Measurements from ENCODE around the gene FRAS1. TPM values are rescaled to one million over a fixed set of nuclear protein-coding genes. Genes with fewer than 3 reads are reported as not detected.

FRAS1 gene
- total RNA-seq, 2 donors from 2014 or later = 6.4 to 11.0 TPM

DNA sequence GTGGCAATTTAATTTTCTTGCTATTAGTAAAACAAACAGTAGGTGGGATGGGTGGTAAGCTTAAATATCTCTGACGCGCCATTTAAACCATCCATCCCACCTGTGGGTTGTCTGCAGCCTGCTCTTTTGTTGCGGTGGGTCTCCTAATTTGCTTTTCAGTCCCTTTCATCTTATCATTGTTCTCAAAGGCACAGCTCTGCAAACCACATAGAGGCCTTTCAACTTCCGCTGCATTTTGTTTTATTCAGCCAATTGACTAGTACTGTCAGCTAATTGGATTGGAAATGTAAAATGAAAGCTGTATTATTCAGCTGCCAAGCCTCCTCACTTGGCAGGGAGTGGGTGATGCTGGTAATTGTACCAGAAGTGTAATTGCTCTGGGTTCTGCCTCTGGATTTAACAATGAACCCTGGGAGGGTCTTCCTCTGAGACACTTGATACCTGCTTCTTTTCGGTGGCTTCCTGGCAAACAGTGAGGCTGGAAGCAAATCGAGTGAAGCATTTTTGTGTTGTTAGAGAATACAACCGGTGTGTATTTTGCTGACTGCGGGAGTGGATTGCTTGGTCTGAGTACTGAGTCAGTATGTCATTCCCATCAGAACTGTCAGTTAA is 165.6 kb downstream of the FRAS1 start:
- no peak overlapping the region for H3K4me3 ChIP-seq
- DNase-seq (ENCODE audit: low spot score) = no peak
- H3K36me3 ChIP-seq = no peaks in the 10 kb centered on the region
- TF ChIP-seq POLR2AphosphoS5 (IDR thresholded peaks at IDR 0.05) (no peak), POLR2A (IDR thresholded peaks at IDR 0.05) (no peak)
- TF ChIP-seq, protein P1, sequence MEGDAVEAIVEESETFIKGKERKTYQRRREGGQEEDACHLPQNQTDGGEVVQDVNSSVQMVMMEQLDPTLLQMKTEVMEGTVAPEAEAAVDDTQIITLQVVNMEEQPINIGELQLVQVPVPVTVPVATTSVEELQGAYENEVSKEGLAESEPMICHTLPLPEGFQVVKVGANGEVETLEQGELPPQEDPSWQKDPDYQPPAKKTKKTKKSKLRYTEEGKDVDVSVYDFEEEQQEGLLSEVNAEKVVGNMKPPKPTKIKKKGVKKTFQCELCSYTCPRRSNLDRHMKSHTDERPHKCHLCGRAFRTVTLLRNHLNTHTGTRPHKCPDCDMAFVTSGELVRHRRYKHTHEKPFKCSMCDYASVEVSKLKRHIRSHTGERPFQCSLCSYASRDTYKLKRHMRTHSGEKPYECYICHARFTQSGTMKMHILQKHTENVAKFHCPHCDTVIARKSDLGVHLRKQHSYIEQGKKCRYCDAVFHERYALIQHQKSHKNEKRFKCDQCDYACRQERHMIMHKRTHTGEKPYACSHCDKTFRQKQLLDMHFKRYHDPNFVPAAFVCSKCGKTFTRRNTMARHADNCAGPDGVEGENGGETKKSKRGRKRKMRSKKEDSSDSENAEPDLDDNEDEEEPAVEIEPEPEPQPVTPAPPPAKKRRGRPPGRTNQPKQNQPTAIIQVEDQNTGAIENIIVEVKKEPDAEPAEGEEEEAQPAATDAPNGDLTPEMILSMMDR (IDR thresholded peaks at IDR 0.05) = no peak
- WGBS = 50% methylated on average over 8 of the region's 8 CpGs
- H3K27me3 ChIP-seq (replicated peaks; ENCODE audit: insufficient read depth) = no peaks in the 10 kb centered on the region
- H3K9me3 ChIP-seq = no peaks in the 10 kb centered on the region
- intact Hi-C loops (cut with DNase I) = no loop called here
- no peaks in the 10 kb centered on the region for H3K4me1 ChIP-seq (replicated peaks)
- no peak overlapping the region for H3K27ac ChIP-seq

DNA sequence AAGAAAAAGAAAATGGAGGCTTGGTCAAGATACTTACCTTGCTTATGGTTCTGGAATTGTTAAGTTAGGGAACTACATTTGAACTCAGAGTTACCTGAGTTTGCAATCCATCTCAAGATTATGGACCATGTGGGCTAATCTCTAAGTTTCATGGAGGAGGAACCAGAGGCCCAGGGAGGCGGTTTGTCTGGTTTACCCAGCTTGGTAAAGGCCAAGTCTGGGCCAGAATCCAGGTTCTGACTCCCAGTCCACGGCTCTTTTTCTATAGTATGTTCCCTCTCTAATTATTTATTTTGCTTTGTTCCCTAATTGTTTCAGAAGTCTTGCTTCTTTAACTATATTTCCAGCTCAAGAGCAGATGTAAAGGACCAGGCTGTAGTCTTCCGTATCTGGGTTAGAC is 168.1 kb downstream of the FRAS1 start:
- TF ChIP-seq, protein P1 (IDR thresholded peaks at IDR 0.05) = no peak
- TF ChIP-seq POLR2A (IDR thresholded peaks at IDR 0.05) = no peak
- TF ChIP-seq POLR2AphosphoS5 (IDR thresholded peaks at IDR 0.05) = peak; percentile 55
- 67% methylated on average over 3 of the region's 3 CpGs for WGBS

DNA sequence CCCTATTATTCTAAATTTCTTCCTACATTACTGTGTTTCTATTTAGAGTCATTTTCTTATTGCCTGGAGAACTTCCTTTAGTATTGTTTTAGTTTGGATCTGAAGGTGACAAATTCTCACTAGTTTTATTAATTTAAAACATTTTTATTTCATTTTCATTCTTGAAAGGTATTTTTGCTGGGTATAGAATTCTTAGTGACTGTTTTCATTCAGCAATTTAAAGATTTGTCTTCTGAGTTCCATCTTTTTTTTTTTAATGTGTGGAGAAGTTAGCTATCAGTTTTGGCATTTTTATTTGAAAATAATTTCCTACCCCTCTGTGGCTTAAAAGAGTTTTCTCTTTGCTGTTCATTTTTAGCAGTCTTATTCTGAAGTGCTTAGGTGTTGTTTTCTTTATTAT is 169.2 kb downstream of the FRAS1 start:
- intact Hi-C loops (cut with DNase I) = no loop called here
- H3K4me3 ChIP-seq = no peak overlapping the region
- no peak overlapping the region for H3K27ac ChIP-seq
- TF ChIP-seq POLR2AphosphoS5 (IDR thresholded peaks at IDR 0.05) (no peak), POLR2A (IDR thresholded peaks at IDR 0.05) (no peak)
- TF ChIP-seq, protein P1 (IDR thresholded peaks at IDR 0.05) = no peak
- no peaks in the 10 kb centered on the region for H3K36me3 ChIP-seq
- no peaks in the 10 kb centered on the region for H3K9me3 ChIP-seq
- no peak for DNase-seq (ENCODE audit: low spot score)
- H3K27me3 ChIP-seq (replicated peaks; ENCODE audit: insufficient read depth) = no peaks in the 10 kb centered on the region
- H3K4me1 ChIP-seq (replicated peaks) = no peaks in the 10 kb centered on the region

More for the DNA sequence above, 168.1 kb downstream of the FRAS1 start:
- H3K36me3 ChIP-seq = no peaks in the 10 kb centered on the region
- H3K4me1 ChIP-seq (replicated peaks) = no peaks in the 10 kb centered on the region
- H3K27me3 ChIP-seq (replicated peaks; ENCODE audit: insufficient read depth) = no peaks in the 10 kb centered on the region
- no peak overlapping the region for H3K4me3 ChIP-seq
- H3K9me3 ChIP-seq = no peaks in the 10 kb centered on the region
- no peak overlapping the region for H3K27ac ChIP-seq
- peak; percentile 53 for DNase-seq (ENCODE audit: low spot score)
- intact Hi-C loops (cut with DNase I) = no loop called here

DNA sequence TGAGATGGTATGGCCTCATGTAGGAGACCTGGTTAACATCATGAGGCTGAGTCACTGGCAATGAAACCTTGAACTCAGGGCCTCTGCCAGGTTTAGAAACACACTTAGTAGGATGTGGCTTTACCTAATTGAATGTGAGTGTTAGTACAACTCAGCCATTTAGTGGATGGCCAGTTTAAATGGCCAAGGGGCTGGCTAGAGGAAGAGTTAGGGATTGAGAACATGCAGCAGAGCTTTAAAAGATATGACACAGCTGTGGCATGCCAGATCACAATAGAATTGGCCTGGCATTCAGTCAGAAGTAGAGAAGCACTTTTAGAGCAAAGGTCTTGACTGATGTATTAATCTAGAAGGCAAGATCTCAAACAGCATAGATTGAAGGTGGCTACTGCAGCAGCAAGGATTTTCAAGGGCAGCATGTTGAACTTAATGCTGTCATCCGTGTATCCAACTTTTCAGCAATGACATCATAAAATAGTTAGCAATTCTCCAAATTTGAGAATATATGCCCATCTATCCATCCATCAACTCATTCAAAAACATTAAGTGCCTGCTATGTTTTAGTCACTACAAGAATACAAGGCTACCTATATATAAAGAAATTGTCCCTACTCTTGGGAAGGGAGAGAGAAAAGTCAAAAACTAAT is 170.4 kb downstream of the FRAS1 start:
- Histone ChIP-seq H3K4me3 (no peak overlapping the region), H3K27ac (no peak overlapping the region), H3K27me3 (replicated peaks; ENCODE audit: insufficient read depth) (no peaks in the 10 kb centered on the region), H3K4me1 (replicated peaks) (no peaks in the 10 kb centered on the region), H3K9me3 (no peaks in the 10 kb centered on the region), H3K36me3 (no peaks in the 10 kb centered on the region)
- intact Hi-C loops (cut with DNase I) = no loop called here
- no peak for DNase-seq (ENCODE audit: low spot score)
- TF ChIP-seq, protein P1 (IDR thresholded peaks at IDR 0.05) = no peak
- TF ChIP-seq POLR2AphosphoS5 (IDR thresholded peaks at IDR 0.05) (no peak), POLR2A (IDR thresholded peaks at IDR 0.05) (no peak)
- WGBS = 93% methylated on average over 1 of the region's 1 CpG

DNA sequence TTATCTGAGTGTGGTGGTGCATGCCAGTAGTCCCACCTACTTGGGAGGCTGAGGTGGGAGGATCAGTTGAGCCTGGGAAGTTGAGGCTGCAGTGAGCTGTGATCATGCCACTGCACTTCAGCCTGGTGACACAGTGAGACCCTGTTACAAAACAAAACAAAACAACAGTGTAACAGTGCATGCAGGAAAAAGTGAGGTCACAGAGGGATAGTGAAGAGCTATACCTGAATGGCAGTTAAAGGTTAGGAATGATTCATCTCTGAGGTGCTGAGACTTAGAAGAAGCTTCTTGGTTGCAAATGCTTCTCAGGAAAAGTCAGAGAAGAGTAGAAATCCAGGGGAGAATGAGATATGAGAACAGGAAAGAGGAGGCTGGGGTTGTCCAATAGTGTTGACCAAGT is 178.7 kb downstream of the FRAS1 start:
- no peaks in the 10 kb centered on the region for H3K4me1 ChIP-seq (replicated peaks)
- no peaks in the 10 kb centered on the region for H3K27me3 ChIP-seq (replicated peaks; ENCODE audit: insufficient read depth)
- H3K9me3 ChIP-seq = no peaks in the 10 kb centered on the region
- intact Hi-C loops (cut with DNase I) = no loop called here
- DNase-seq (ENCODE audit: low spot score) = no peak
- no peak for TF ChIP-seq POLR2AphosphoS5 (IDR thresholded peaks at IDR 0.05)
- TF ChIP-seq, protein P1 (IDR thresholded peaks at IDR 0.05) = no peak
- no peak for TF ChIP-seq POLR2A (IDR thresholded peaks at IDR 0.05)
- no peaks in the 10 kb centered on the region for H3K36me3 ChIP-seq
- no peak overlapping the region for H3K27ac ChIP-seq
- H3K4me3 ChIP-seq = no peak overlapping the region

Data from prostate gland (tissue), 2 donors.